Stimulated activated naive CD4-positive, alpha-beta T cell treated with Interleukin-2 at 50 U/mL for 16 hours (primary cell): ENCODE data around the gene TPK1.
"Not testable (repeated sequence)": the region's sequence is repeated elsewhere in the genome, so short reads cannot be mapped to it uniquely, and the experiment has no call there.

Experiments
- DNase-seq: peaks from one replicate; lab custom pipeline; 2025; lab: John Stamatoyannopoulos, UW

Gene TPK1

DNA sequence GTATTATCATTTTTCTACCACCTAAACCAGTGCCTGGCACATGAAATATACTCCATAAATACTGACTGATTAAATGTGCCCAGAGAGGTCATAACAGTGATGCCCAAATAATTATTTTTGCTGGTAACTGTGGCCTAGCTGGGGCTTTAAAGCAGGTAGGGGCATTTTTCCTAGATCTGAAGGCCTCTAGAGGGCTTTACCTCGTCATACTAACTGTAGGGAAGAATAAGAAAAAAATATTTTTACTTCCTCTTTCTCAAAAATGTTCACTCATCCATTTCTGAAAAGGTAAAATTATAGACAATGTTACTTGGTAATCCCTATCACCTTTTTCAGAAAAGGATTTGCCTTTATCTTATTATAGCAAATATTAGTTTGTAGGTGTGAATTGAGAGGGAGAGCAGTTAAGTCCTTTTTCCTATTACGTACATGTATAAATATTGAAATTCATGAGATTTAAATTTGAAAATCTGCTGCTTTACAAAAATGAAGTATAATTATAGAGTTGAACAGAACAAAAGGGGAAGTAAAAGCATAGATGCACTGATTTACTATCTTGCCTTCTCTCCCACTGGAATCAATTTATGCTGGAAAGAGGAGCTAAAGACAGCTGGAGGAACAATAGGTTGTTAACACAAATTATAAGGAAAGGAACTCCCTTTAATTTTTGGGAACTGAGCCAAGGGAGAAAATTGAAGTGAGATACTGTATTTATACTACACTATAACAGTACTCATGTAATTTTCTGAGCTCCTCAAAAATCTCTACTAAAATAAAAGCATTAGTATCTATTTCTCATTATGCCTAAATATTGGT, 360.8 kb downstream of the TPK1 start:
- DNase-seq: no peak

DNA sequence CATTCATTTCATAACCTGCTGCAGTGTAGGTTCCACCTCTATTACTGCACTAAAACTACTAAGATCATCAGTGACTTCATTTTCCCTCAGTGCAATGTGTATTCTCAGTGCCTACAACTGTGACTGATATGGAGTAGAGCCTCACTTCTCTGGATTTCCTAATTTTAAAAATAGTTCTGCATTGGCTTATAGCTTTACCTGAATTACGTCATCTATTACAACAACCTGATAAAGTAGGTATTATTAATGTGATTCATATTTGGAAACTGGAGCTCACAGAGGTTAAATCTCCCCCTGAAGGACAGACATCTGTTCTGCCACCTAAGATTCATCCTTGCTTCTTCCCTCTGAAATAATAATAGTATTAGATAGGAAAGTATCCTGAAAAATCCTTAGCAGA, 361.5 kb downstream of the TPK1 start:
- DNase-seq: no peak

GRCh38 chr7:144473908-144474307, 361.9 kb downstream of the TPK1 start:
- no peak for DNase-seq

GRCh38 chr7:144470078-144470477, 365.8 kb downstream of the TPK1 start:
- no peak for DNase-seq

GRCh38 chr7:144468990-144469732, 366.7 kb downstream of the TPK1 start:
- DNase-seq: no peak

- no peak for DNase-seq
Observed at GRCh38 chr7:144459635-144460034, 376.2 kb downstream of the TPK1 start.

GRCh38 chr7:144455040-144455404, 380.8 kb downstream of the TPK1 start:
- DNase-seq: no peak

- DNase-seq: no peak
Observed at GRCh38 chr7:144454256-144455039, 381.4 kb downstream of the TPK1 start.

- DNase-seq: no peak
Observed at GRCh38 chr7:144452064-144452463, 383.8 kb downstream of the TPK1 start.

- DNase-seq: no peak
Observed at GRCh38 chr7:144445590-144445989, 390.3 kb downstream of the TPK1 start.

GRCh38 chr7:144439717-144440205, 396.1 kb downstream of the TPK1 start:
- DNase-seq: no peak

DNA sequence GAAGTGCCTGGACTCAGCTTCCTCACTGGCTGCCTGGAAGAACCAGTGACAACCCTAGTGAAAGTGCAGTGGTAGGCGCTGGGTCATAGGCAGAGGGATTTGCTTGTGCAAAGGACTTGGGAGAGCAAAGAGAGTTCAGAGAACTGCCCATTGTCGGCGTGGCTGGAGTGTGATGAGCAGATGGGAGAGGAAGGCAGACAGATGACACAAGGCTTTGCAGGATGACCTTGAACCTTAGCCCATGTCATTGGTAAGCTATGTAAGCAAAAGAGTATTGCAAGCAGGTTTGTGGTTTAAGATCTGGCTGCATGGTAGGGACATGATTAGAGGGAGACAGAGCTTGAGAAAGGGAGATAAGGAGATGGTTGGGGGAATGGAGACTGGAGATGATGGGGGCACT, 397.1 kb downstream of the TPK1 start:
- DNase-seq: no peak

DNA sequence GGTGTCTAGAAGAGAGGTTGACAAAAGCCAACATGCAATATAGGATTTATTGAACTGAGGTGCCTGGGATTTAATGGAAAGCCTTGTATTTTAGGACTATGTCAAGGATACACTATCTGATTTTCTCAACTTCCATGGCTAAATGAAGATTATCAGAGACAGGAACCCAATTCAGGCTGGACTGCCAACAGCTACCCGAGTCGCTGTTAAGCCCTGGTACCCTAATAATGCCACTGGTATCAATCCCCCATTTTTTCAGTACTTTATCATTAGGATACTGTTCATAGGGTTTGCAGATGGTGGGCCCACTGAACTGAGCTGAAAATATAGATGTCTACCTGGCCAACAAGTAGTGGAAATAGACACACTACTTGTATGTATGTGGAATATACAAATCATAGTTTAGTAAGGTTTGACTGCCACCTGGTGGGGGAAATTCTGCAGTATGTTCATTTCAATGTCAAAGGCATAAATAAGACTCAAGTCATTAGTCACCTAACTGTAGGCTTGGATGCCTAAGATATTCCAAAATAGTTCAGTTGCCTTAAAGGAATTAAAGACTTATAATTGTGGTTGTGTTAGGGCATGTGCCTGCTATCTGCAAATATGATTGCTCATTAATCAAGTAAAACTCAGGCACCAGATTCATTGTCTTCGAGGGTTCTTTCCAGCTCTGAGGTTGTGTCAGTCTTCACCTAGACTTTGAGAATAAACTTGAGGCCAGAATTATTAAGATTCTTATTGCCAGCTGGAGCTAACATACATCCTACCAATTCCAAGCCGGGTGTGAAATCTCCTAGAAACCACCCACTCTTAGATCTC, 398.3 kb downstream of the TPK1 start:
- no peak for DNase-seq

DNA sequence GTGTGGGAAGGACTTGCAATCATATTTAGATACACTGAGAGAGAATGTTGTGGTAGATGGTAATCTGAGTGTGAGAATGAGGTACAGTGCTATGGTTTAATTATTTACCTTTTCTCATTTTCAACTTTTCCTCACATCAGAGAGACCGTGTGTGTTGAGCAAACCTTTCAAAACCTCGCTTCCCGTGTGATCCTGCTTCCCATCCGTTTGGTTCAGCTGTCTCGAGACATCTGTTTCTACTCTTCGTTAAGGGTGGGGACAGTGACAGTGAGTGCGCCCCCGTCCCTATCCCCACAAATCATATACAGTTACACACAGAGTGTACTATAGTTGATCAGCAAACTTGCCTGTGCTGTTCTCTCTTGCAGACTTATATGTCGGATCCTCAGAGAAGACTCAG, 399.4 kb downstream of the TPK1 start:
- DNase-seq: no peak

GRCh38 chr7:144428431-144428830, 407.4 kb downstream of the TPK1 start:
- DNase-seq: no peak

GRCh38 chr7:144427539-144427938, 408.3 kb downstream of the TPK1 start:
- not testable (repeated sequence) for DNase-seq

DNA sequence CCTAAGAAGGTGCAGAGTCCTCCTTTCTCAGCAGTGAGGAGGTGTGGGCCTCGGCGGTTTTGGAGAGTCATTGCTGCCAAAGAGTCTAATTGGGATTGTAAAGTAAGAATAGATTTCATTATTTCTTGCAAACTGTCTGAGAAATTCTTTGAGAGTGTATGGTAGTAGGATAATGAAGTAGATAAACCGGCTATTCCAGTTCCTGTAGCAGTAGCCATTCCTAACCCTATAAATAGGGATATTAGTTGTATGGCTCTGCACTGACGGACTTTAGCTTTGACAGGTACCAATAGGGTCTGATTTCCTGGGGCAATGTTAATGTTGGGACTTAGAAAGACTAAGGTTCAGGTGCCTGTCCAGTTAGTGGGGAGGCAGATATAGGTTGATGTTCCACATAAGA, 416.9 kb downstream of the TPK1 start:
- not testable (repeated sequence) for DNase-seq

GRCh38 chr7:144416341-144416740, 419.5 kb downstream of the TPK1 start:
- no peak for DNase-seq

DNA sequence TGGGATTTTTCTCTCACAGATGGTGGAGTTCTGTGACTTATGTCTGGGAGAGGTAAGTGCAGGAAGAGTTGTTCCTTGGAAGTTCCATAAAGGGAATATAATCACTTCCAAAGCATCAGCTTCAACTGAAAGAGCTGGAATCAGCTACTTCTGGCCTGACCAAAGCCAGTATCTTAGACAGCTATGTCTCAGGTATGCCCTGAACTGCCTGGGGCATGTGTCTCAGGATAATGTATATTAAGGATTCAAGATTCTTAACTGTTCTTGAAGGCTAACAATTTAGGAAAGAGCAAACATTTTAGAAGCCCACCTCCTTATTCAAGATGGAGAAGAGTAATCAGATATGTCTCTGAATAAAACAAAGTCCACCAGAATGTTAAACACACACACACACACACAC, 420.0 kb downstream of the TPK1 start:
- no peak for DNase-seq

DNA sequence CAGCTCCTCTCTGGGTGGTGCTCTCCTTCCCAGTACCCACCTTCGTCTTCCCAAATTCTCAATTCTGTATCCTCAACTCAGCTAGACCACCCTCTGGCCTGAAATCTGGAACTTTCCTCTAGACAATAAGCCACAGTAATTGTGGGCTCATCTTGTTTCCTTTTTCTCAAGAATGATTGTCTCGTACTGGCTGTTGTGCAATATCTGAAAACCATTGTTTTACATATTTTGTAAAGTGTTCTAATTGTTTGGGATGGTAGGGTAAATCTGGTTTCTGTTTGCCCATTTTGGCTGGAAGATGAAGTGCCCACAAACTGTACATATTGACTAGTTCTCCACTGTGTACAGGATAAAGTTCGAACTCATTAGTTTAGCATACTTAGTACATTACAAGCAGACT, 421.0 kb downstream of the TPK1 start:
- DNase-seq: no peak

DNA sequence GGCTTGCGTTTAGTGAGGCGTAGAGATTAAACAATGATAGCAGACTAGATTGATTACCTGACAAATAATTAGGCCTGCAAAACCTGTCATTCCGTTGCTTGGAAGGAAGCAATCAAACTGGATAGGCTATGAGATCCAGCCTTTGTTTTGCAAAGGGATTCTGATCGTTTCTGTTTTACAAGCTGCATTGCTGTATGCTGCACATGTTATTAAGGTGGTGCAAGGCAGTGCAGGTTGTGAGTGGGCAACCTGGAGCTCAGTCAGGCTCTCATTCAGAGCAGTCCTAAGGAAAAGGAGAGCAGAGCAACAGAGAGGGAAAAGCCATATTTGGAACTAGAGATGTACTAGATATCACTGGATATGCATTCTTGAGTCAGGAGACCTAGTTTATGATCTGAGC, 425.4 kb downstream of the TPK1 start:
- DNase-seq: no peak

DNA sequence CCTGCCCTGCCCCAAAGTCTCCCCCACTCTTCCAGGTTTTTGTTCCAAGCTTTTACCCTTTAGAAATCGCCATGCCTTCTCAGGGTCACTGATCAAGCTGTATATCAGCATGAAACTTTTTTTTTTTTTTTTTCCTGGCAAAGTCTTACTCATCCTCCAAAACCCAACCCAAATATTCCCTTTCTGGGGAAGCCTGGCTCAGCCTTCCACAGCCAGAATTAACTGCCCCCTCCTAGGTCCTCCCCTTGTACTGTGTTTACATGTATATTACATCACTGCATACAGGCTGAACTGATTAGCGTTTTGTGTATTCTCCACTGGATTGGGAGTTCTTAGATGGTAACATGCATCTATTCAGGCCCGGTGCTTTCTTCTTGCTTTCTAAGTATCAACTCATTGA, 427.7 kb downstream of the TPK1 start:
- DNase-seq: no peak
